Nephron progenitor cell (in vitro differentiated cells): ENCODE data around the gene STRA8.
A peak's percentile ranks its signal among the peaks of the same experiment; 100 is the strongest.

Source experiments
- DNase-seq: peaks from one replicate; pipeline ENCODE4 v3.0.0; 2021
- H3K27ac Mint-ChIP-seq: 2 replicates; pipeline ENCODE4 v1.8.0; 2021; ENCODE audit warnings: mild to moderate bottlenecking, moderate library complexity, mixed read lengths
- H3K27me3 Mint-ChIP-seq: 2 replicates; pipeline ENCODE4 v1.8.0; 2021; ENCODE audit warnings: mild to moderate bottlenecking, low read depth, mixed read lengths; ENCODE audit not compliant: poor library complexity
- H3K36me3 Mint-ChIP-seq: 2 replicates; pipeline ENCODE4 v1.8.0; 2021; ENCODE audit warnings: low read depth, mixed read lengths
- H3K4me1 Mint-ChIP-seq: 2 replicates; pipeline ENCODE4 v1.8.0; 2021; ENCODE audit warnings: mixed read lengths
- H3K4me3 Mint-ChIP-seq: 2 replicates; pipeline ENCODE4 v1.8.0; 2021; ENCODE audit warnings: mild to moderate bottlenecking, moderate library complexity, mixed read lengths
- H3K9me3 Mint-ChIP-seq: 2 replicates; pipeline ENCODE4 v1.8.0; 2021; ENCODE audit warnings: mild to moderate bottlenecking, moderate library complexity, mixed read lengths
- CTCF ChIP-seq: fragments of 200-600 bp; sonication (generic); IDR thresholded peaks from 2 replicates; pipeline ENCODE4 v1.5.0; 2021; ENCODE audit warnings: antibody characterized with exemption

Gene STRA8

GRCh38 chr7:135251496-135252391 lies 18.1 kb downstream of the STRA8 start:
- Mint-ChIP-seq H3K27ac (peak overlapping the region; percentile 16), H3K9me3 (peaks cover 6% of the 10 kb centered on the region), H3K36me3 (no peaks in the 10 kb centered on the region), H3K4me1 (peaks cover 22% of the 10 kb centered on the region), H3K27me3 (peaks cover 5% of the 10 kb centered on the region), H3K4me3 (no peak overlapping the region)
- TF ChIP-seq CTCF, result no peak
- no peak for DNase-seq

GRCh38 chr7:135253851-135254771 lies 20.5 kb downstream of the STRA8 start:
- H3K4me1 Mint-ChIP-seq, result peaks cover 22% of the 10 kb centered on the region
- no peaks in the 10 kb centered on the region for H3K36me3 Mint-ChIP-seq
- no peaks in the 10 kb centered on the region for H3K9me3 Mint-ChIP-seq
- H3K27me3 Mint-ChIP-seq, result peaks cover 5% of the 10 kb centered on the region
- H3K27ac Mint-ChIP-seq, result no peak overlapping the region
- H3K4me3 Mint-ChIP-seq, result no peak overlapping the region
- TF ChIP-seq CTCF, result no peak
- DNase-seq, result no peak

GRCh38 chr7:135257790-135258189 lies 24.2 kb downstream of the STRA8 start:
- Mint-ChIP-seq H3K4me1 (peaks cover 39% of the 10 kb centered on the region), H3K27ac (no peak overlapping the region), H3K4me3 (no peak overlapping the region), H3K9me3 (no peaks in the 10 kb centered on the region), H3K27me3 (no peaks in the 10 kb centered on the region), H3K36me3 (no peaks in the 10 kb centered on the region)
- TF ChIP-seq CTCF, result no peak
- DNase-seq, result no peak

DNA sequence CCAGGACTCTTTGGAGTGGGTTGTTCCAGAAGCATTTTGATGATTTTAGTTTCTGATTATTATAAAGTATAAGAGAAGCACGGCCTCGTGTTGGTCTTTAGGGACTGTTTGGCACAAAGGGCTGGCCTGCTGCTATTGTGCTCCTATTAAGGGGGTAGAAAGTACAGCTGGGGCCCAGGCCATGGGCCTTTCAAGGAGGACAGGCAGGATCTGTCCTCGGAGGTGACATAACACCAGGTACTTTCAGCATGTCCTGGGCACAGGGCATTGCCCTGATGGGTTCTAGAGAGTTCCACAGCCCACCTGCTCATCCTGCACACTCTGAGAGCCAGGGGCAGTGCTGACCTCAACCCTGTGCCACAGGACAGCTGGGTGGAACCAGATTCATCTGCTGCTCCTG lies 24.9 kb downstream of the STRA8 start:
- no peak overlapping the region for H3K27ac Mint-ChIP-seq
- no peaks in the 10 kb centered on the region for H3K9me3 Mint-ChIP-seq
- H3K4me3 Mint-ChIP-seq, result no peak overlapping the region
- no peaks in the 10 kb centered on the region for H3K36me3 Mint-ChIP-seq
- H3K4me1 Mint-ChIP-seq, result peaks cover 40% of the 10 kb centered on the region
- TF ChIP-seq CTCF, result no peak
- no peak for DNase-seq
- no peaks in the 10 kb centered on the region for H3K27me3 Mint-ChIP-seq

- H3K27me3 Mint-ChIP-seq, result peaks cover 10% of the 10 kb centered on the region
- no peak overlapping the region for H3K27ac Mint-ChIP-seq
- DNase-seq, result no peak
- no peak overlapping the region for H3K4me3 Mint-ChIP-seq
- no peak for TF ChIP-seq CTCF
- H3K9me3 Mint-ChIP-seq, result no peaks in the 10 kb centered on the region
- peaks cover 38% of the 10 kb centered on the region for H3K4me1 Mint-ChIP-seq
- H3K36me3 Mint-ChIP-seq, result no peaks in the 10 kb centered on the region
Observed at GRCh38 chr7:135259702-135260101, 26.1 kb downstream of the STRA8 start.
